HUDEP-2 (cell line): ENCODE measurements around the gene CNP.
A peak's percentile ranks its signal among the peaks of the same experiment; 100 is the strongest.
"Not testable (repeated sequence)": the region's sequence is repeated elsewhere in the genome, so short reads cannot be mapped to it uniquely, and the experiment has no call there.

Source experiments
- DNase-seq, 76 experiments: peaks; one replicate each; lab custom pipeline; 2025; ENCODE audit not compliant: unreplicated experiment in 76 of 76; lab: John Stamatoyannopoulos, UW

Gene CNP

DNA sequence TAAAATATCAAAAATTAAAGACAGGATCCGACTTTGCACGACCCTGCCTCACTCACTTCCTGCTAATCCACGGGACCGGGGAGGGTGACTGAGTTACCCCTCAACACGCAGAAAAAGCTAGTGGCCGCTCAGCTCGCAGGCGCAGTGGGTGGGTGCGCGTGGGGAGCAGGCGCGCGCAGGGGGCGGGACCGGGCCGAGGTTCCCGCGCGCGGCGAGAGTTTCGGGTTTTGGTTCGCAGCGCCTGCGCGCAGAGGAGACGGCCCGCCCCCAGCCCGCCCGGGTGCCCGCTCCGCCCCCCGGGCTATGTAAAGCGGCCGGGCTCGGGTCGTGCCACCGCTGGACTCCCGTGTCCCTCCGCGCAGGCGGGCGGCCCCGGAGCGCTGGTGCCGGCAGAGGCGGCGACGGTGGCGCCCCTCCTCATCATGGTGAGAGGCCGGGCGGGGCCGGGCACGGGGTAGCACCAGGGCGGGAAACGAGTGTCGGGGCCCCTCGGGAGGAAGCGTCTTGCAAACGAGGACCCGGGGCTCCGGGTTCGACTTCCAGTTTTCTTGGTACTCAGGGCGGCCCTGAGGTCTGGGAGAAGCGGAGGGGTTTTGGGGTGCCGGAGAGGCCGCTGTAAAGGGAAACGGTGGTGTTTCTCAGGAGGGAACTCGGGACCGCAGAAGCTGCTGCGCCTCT, at the start of gene CNP:
TSS of gene CNP (plus strand) at position 333 of the 678 bp plus-strand sequence. CDS start at position 423, 90 bp downstream.
- peak in 74 of 76 experiments; percentile 25 to 93 (median 78) for DNase-seq

DNA sequence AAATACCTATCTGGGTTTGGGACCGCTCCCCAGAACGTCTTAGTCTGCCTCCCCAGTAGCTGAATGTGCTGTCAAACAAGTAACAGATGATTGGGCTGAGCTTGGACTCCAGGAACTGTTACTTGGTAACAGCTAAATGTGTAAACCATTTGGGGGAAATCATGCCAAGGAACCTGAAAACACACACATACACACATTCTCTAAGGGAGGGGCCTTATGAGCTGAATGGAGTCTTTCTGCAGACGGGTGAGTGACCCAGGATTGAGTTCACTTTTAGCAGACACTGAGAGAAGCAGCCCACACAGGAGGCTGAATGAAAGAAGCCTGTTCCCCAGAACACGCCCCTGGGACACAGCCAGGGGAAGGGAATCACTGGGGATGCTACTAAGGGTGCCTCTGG, 49.4 kb upstream of the CNP start:
- peak in 2 of 76 experiments; percentile 5 to 9 for DNase-seq

DNA sequence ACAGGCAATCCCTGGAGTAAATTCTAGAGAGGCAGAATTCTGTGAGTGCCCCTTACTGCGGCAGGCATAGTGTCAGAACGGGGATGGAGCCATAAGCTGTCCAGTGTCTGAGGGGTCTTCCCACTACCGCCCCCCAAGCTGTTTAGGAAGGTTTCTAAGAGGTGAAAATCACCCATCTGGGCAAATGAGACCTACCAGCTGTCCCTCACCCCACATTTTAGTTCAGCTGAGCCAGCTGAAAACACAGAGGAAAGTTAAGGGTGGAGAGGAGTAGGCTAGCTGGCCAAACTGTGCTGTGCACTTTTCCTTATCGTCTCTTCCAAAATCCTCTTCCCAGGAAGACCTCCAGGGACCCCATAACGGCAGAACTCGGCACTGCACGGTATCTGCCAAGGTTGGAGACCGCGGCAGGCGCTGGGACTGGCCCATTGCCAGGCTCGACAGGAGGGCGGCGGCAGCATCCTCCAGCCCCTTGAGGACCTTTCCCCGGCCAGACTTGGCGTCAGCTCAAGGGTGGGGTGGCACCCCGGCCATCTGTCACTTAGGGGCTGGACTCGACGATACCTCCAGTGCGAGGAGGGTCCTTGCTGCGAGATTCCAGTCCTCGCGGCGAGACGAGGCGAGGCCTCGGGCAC, 48.8 kb upstream of the CNP start:
- peak in 67 of 76 experiments; percentile 19 to 82 (median 56) for DNase-seq

DNA sequence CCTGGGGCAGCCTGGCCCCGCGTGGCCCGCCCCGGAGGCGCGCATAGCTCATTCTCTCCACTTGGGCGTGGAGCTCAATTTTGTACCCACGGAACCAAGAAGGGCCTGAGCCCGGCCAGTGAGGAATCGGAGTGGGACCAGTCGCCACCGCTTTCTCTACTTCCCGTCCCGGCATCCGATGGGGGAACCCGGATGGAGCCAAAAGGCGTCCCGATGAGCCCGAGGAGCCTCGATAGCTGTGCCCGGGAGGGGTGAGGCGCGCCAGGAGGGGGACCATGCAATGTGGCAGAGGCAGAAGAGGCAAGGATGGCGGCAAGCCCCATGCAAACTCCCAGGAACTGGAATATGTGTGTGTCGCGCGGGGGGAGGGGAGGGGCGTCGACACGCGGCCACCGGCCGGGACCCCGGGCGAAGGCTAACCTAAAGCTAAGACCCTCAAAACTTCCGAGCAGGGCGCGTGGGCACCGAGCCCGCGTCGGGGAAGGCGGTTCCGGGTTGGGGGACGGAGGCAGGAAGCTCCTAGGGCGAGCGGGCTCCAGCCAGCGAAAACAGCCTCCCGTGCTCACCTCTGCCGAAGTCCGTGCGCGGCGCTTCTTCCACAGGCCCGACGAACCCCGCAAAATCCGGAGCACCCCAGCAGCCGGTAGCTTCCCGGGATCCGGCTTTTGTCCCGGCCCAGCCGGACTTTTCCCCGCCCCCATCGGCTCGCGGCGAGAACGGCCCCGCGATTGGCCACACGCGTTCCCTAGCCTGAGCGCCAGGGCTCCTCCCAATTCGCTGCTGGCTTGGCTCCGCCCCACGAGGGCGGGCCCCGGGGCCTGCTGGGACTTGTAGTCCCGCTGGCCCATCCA, 48.1 kb upstream of the CNP start, which contains the start of gene ACLY:
TSS of gene ACLY (minus strand) at position 638 of the 851 bp plus-strand sequence. CDS start 5,078 bp downstream, outside the sequence.
- peak in 75 of 76 experiments; percentile 32 to 99 (median 95) for DNase-seq

DNA sequence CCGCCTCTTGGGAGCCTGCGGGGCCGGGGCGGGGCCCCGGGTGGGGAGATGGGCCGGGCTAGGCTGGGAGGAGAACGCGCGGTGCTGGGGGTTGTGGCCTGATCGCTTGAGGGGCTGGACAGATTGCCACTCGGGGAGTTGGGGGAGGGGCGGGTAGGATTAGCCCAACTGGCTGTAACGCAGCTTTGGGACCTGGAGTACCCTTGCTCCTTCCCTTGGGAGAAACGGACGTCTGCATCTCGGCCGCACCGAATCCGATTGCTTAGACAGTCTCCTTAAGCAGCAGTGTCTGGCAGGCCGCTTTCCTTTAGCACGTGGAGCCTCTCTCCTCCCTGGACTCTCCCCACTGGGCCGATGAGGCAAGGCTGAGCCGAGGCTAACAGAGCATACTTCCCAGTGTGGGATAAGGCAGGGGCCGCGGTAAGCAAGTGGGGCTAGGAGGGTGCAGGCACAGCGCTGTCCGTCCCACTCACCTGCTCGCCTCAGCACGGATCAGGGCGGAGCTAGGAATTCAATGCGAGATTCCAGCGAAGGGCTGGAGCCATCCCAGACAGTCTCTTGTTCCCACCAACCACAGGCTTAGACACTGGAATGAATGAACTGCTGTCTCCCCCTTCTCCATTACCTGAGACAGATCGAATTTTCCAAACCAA, 47.3 kb upstream of the CNP start:
- DNase-seq: peak in 3 of 76 experiments; percentile 43 to 78 (median 66)

DNA sequence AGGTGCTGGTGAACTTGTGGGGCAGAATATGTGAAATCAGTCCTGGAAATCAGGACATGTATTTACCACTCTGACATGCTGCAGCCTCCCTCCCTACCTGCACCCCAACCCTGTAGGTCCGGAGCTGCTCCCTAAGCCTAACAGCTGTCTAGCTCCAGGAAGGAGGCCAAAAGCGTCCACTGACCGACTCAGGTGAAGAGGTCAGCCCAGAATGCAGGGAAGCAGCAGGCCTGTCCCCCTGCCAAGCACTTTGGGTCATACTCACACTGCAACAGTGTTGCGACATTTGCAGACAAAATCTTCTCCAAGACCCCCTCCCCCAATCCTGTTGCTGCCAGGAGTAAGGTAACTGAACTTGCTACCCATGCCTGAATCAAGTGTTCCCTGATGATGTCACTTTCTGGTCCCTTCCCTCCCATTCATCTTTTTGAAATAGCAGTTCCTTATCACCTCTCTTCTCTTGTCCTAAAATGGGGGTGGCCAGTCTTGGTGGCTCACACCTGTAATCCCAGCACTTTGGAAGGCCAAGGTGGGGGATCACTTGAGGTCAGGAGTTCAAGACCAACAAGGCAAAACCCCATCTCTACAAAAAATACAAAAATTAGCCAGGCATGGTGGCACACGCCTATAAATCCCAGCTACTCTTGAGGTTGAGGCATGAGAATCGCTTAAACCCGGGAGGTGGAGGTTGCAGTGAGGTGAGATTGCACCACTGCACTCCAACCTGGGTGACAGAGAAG, 46.6 kb upstream of the CNP start:
- no peak for DNase-seq

DNA sequence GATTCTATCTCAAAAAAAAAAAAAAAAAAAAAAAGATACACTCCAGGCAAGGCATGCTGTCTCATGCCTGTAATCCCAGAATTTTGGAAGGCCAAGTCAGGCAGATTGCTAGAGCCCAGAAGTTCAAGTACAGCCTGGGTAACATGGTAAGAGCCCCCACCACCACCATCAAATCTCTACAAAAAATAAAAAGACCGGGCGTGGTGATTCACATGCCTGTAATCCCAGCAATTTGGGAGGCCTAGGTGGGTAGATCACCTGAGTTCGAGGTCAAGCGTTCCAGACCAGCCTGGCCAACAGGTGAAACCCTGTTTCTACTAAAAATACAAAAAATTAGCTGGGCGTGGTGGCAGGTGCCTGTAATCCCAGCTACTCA, 46.0 kb upstream of the CNP start:
- no peak for DNase-seq

DNA sequence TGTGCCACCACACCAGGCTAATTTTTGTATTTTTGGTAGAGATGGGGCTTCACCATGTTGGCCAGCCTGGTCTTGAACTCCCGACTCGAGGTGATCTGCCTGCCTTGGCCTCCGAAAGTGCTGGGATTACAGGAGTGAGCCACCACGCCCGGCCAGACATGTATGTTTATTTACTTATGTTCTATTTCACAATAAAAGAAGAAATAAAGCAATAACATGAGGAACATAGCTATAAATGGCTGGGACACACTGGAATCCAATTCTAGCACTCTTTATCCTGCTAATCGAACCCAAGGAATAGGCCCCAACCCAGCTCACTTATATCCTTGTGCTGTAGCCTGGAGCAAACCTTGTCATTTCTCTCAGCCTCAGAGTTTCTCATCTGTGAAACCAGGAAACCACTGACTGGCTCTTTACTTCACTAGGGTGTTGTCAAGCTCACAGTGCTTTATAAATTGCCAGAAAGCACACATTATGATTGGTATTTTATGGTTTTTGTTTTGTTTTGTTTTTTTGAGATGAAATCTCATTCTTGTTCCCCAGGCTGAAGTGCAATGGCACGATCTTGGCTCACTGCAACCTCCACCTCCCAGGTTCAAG, 40.5 kb upstream of the CNP start:
- no peak for DNase-seq

DNA sequence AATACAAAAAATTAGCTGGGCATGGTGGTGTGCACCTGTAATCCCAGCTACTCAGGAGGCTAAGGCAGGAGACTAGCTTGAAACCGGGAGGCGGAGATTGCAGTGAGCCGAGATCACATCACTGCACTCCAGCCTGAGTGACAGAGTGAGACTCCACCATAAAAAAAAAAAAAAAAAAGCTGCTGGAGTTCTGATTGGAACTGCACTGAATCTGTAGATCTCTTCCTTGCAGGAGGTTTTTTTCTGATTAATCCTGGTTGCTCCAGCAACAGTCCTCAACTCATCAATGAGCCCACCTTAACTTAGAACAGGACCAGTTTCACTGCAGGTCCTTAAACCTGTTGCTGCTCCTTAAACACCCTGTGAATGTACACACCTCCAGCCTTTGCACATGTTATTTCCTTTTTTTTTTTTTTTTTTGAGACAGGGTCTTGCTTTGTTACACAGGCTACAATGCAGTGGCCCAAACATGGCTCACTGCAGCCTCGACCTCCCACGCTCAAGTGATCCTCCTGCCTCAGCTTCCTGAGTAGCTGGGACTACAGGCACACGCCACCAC, 37.8 kb upstream of the CNP start:
- DNase-seq: no peak

DNA sequence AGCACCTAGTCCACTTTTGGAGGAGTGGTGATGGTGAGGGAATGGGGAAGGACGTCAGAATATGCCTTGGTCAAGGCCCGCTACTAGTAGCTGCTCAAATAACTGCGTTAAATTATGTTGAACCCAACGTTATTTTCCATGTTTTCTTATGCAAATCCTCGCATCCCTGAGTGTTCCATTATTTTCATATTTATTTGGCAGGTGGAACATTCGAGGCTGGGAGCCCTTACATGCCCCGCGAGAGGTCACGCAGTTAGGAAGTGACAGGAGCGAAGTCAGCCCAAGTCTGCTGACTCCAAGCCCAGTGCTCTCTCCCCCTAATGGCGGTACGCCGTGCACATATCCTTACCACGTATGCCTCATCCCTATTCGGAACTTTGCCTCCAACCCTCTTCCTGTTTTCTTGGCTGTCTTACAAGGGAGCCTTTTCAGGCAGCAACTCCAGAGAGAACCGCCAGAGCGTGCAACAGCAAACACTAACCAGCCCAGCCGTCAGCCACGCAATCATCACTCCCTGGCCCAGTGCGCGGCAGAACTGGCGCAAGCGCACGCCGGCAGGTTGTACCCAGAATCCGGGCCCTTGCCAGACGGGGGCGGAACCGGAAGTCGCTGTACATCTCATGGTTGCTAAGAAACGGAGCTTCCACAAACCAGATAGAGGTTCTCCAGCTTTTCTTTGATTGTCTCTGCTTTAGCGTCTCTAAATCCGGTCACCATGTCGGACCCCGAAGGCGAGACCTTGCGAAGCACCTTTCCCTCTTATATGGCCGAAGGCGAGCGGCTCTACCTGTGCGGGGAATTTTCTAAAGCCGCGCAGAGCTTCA, 36.4 kb upstream of the CNP start, which contains the start of gene ODAD4:
TSS of gene ODAD4 (plus strand) at position 609 of the 824 bp plus-strand sequence. CDS start at position 716, 107 bp downstream.
- peak in 75 of 76 experiments; percentile 22 to 99 (median 94) for DNase-seq

DNA sequence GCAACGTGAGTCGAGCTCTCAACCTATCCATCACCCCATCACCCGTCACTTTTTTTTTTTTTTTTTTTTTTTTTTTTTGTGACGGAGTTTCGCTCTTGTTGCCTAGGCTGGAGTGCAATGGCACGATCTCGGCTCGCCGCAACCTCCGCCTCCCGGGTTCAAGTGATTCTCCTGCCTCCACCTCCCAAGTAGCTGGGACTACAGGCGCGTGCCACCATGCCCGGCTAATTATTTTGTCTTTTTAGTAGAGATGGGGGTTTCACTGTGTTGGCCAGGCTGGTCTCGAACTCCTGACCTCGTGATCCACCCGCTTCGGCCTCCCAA, 35.8 kb upstream of the CNP start:
- DNase-seq: not testable (repeated sequence)

DNA sequence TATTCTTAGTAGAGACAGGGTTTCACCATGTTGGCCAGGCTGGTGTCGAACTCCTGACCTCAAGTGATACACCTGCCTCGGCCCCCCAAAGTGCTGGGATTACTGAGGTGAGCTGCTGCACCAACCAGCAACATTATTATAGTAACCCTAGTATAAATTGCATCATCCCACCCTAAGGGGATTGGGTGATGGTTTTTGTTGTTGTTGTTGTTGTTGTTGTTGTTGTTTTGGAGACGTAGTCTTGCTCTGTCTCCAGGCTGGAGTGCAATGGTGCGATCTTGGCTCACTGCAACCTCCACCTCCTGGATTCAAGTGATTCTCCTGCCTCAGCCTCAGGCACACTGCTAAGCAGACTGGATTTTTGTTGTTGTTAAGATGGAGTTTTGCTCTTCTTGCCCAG, 34.9 kb upstream of the CNP start:
- not testable (repeated sequence) for DNase-seq

DNA sequence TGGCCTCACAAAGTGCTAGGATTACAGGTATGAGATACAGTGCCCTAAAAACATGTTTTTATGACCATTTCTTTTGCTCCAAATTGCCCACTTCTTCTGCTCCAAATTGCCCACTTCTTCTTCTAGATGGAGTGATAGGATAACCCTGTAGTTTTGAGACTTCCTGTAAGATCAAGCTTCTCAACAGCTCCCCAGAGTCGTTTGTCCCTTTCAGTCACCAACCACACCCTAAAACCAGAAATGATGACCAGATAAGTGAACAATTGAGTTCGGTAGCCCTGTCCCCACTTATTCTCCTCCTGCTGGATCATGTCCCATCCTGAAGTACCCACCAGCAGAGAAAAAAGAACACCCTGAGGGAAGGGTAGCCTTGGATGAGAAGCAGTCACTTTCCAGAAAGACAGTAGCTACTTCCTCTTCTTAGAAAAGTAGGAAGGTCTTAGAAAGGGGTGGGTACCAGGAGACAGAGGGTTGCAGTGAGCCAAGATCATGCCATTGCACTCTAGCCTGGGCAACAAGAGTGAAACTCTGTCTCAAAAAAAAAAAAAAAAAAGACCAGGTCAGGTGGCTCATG, 33.7 kb upstream of the CNP start:
- DNase-seq: peak in 49 of 76 experiments; percentile 5 to 79 (median 28)

DNA sequence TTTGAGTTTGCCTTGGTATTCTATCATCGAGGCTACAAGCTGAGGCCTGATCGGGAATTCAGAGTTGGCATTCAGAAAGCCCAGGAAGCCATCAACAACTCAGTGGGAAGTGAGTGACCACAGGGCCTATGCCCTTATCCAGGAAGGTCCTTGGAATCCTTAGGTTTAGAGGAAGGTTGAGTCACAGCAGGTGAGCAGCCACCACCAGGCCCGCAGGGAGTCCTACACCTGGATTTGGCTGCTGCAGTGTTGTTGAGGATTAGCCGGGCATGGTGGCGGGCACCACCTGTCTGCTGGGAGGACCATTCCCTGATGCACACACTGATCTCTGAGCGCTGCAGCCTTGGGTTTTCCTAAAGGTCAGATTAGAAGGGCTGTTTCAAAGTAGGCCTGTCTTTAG, 31.0 kb upstream of the CNP start:
- DNase-seq: no peak

DNA sequence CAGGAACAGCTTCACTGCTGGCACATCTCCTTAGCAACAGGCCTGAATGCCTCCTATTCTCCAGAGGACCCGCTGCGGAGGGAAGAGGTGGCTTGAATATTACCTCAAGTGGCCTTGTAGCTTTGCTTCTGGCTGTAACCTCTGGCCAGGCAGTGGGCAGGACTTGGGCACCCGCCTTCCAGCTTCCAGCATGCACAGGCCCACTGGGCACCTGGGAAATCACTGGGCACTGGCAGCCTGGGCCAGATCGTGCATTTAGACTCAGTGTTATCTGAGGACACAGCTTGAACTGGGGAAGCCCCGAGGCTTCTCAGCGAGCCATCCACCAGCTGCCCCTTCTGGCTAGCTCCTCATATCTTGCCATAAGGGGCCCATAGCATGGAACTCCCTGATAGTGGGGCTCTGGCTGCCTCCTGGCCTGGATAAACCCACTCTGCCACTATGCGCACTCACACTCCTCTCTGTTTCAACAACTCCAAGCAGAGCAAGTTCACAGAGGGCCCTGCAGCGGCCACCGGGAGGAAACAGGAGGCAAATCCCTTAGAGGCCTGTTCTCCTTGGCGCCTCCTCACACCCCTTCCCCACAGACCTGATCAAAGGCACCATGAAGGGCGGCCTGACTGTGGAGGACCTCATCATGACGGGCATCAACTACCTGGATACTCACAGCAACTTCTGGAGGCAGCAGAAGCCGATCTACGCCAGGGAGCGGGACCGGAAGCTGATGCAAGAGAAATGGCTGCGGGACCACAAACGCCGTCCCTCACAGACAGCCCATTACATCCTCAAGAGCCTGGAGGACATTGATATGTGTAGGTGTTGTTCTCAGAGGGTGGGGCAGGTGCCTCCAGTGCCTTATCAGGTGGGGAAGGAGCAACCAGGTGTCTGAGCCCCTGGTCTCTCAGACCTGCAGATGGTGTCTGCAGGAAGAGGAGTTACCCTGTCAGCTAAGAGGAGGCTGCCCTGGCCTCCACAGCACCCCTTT, 28.3 kb upstream of the CNP start:
- peak in 74 of 76 experiments; percentile 25 to 92 (median 74) for DNase-seq

DNA sequence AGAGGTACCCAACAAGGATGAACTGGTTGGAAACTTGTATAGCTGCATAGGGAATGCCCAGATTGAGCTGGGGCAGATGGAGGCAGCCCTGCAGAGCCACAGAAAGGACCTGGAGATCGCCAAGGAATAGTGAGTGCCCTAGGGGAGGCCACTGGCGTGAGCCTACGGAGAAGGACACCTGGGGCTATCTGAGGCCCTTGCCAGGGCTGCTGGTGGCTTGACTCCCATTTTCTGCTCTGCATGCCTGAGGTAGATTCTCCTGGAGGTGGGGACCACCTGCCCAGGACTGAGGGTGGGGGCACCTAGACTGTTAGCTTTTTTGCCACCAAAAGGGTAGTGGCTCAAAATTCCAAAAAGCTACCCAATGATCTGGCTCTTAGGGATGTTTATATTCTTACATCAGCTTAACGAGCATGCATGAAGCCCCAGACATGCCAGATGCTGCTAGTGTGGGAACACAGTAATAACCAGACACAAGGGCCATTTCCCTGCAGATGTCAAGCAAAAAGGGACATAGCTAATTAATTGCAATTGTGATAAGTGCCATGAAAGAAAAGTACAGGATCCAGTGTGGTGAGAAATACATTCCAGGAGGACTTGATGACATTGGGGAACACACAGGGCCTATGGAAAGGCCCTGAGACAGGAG, 27.4 kb upstream of the CNP start:
- DNase-seq: no peak
